Cardiac muscle cell (in vitro differentiated cells and primary cell): ENCODE data around the gene ZNF649. TPM values are rescaled to one million over a fixed set of nuclear protein-coding genes. Genes with fewer than 3 reads are reported as not detected.
"Not testable (repeated sequence)": the region's sequence is repeated elsewhere in the genome, so short reads cannot be mapped to it uniquely, and the experiment has no call there.

Experiments used
- DNase-seq, 2 donors: peaks; one replicate each; pipeline versions ENCODE4 v3.0.0 to v3.0.0-alpha.2; 2010 to 2017; ENCODE audit warnings: low read depth in 1 of 2, low spot score in 1 of 2
- H3K27ac ChIP-seq: fragments of 200-600 bp; sonication (generic); 2 replicates; pipeline ENCODE4 v1.5.1; 2016
- H3K27me3 ChIP-seq: fragments of 200-600 bp; sonication (generic); 2 replicates; pipeline ENCODE4 v1.6.0; 2016; ENCODE audit warnings: control low read depth
- H3K36me3 ChIP-seq: fragments of 200-600 bp; sonication (generic); 2 replicates; pipeline ENCODE4 v1.5.1; 2016; ENCODE audit warnings: control low read depth
- H3K4me1 ChIP-seq: fragments of 200-600 bp; sonication (generic); 2 replicates; pipeline ENCODE4 v1.8.1; 2017; ENCODE audit warnings: low read depth, mild to moderate bottlenecking, mixed run types
- H3K4me3 ChIP-seq: fragments of 200-600 bp; sonication (generic); 2 replicates; pipeline ENCODE4 v1.5.1; 2016; ENCODE audit warnings: mild to moderate bottlenecking
- H3K9me3 ChIP-seq: fragments of 200-600 bp; sonication (generic); 2 replicates; pipeline ENCODE4 v1.5.1; 2017; ENCODE audit warnings: low read depth, mild to moderate bottlenecking, control low read depth
- CTCF ChIP-seq: IDR thresholded peaks from 2 replicates; pipeline ENCODE4 v1.5.1; 2012; ENCODE audit warnings: low read depth, mild to moderate bottlenecking, low read length
- polyA plus RNA-seq: library from polyadenylated mRNA; unstranded; fragments of >200 nt; fragmentation: Nextera tagmentation; extraction: Ambion mirVana; gene quantifications from 2 replicates; pipeline ENCODE4 v1.2.1, GENCODE V29; 2016
- total RNA-seq: library from RNA; depleted of rRNA; stranded (reverse); fragments of >200 nt; gene quantifications from 2 replicates; pipeline ENCODE4 v1.2.3, GENCODE V29; 2016

Gene ZNF649
- total and polyA plus RNA-seq, 2 experiments from 2014 or later = 17.4 to 26.3 TPM

- no peaks in the 10 kb centered on the region for H3K27me3 ChIP-seq
- TF ChIP-seq CTCF = no peak
- H3K36me3 ChIP-seq = no peaks in the 10 kb centered on the region
- H3K27ac ChIP-seq = no peak overlapping the region
- H3K4me1 ChIP-seq = no peaks in the 10 kb centered on the region
- H3K4me3 ChIP-seq = no peak overlapping the region
- H3K9me3 ChIP-seq = peaks cover 4% of the 10 kb centered on the region
- DNase-seq = no peak
Measured at GRCh38 chr19:51921949-51922348, 17.1 kb upstream of the ZNF649 start.

- no peaks in the 10 kb centered on the region for H3K36me3 ChIP-seq
- no peak overlapping the region for H3K27ac ChIP-seq
- H3K4me1 ChIP-seq = no peaks in the 10 kb centered on the region
- no peaks in the 10 kb centered on the region for H3K27me3 ChIP-seq
- H3K4me3 ChIP-seq = no peak overlapping the region
- peaks cover 4% of the 10 kb centered on the region for H3K9me3 ChIP-seq
- no peak for TF ChIP-seq CTCF
- DNase-seq = no peak
Measured at GRCh38 chr19:51919606-51920005, 14.8 kb upstream of the ZNF649 start.

- Histone ChIP-seq H3K4me1 (no peaks in the 10 kb centered on the region), H3K27me3 (no peaks in the 10 kb centered on the region), H3K9me3 (no peaks in the 10 kb centered on the region), H3K4me3 (no peak overlapping the region), H3K36me3 (no peaks in the 10 kb centered on the region), H3K27ac (no peak overlapping the region)
- TF ChIP-seq CTCF = no peak
- DNase-seq = no peak
Measured at GRCh38 chr19:51916167-51916566, 11.3 kb upstream of the ZNF649 start.

GRCh38 chr19:51915324-51915867, 10.6 kb upstream of the ZNF649 start:
- no peaks in the 10 kb centered on the region for H3K4me1 ChIP-seq
- H3K4me3 ChIP-seq = no peak overlapping the region
- TF ChIP-seq CTCF = no peak
- no peak for DNase-seq
- H3K27ac ChIP-seq = no peak overlapping the region
- no peaks in the 10 kb centered on the region for H3K9me3 ChIP-seq
- no peaks in the 10 kb centered on the region for H3K36me3 ChIP-seq
- no peaks in the 10 kb centered on the region for H3K27me3 ChIP-seq

GRCh38 chr19:51907981-51908380, 3.2 kb upstream of the ZNF649 start:
- H3K36me3 ChIP-seq, DNase-seq, H3K4me3 ChIP-seq, H3K27me3 ChIP-seq, H3K4me1 ChIP-seq, H3K9me3 ChIP-seq, H3K27ac ChIP-seq: not testable (repeated sequence)

GRCh38 chr19:51906108-51906507, 1.3 kb upstream of the ZNF649 start:
- H3K4me1 ChIP-seq, H3K27ac ChIP-seq, H3K4me3 ChIP-seq, DNase-seq, H3K36me3 ChIP-seq, H3K9me3 ChIP-seq, H3K27me3 ChIP-seq: not testable (repeated sequence)

- DNase-seq, H3K27me3 ChIP-seq, H3K4me3 ChIP-seq, H3K36me3 ChIP-seq, H3K27ac ChIP-seq, H3K4me1 ChIP-seq, H3K9me3 ChIP-seq: not testable (repeated sequence)
Measured at GRCh38 chr19:51905639-51906038, 822 bp upstream of the ZNF649 start.
